LNCAP (cell line): ENCODE measurements around the gene FMNL1.

Experiments
- CTCF ChIP-seq: fragments of 450-650 bp; IDR thresholded peaks from 2 replicates; pipeline ENCODE4 v1.5.1; 2017; ENCODE audit warnings: mild to moderate bottlenecking

FMNL1 gene

DNA sequence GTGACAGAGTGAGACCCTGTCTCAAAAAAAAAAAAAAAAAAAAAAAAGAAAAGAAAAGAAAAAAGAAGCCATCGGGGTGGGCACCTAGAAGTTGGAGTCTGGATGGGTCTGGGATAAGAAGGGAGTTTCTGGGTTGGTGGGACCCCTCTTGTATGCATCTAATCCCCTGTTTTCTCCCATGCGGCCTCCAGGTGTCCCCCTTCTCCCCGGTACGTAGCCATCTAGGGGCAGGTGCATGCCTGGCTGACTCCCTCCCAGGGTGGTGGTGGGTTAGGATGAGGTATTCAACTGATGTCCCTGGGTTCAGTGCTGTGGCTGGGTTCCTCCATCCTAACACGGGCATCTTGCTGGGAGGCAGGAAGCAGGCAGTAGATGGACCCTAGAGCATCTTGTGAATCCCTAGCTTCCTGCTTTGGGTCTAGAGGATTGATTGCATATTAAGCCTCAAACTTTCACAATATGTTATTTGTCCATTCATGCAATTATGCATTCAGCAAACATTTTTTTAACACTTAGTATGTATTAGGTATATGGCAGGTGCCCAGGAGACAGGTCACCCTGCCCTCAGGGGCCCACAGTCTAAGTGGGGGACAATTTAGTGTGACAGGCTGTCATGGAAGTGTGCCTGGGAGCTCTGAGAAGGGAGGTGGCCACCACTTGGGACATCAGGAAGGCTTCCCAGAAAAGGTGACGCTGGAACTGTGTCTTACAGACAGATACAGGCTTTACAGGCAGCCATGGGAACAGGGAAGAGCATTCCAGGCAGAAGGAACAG is 13.1 kb downstream of the FMNL1 start:
- TF ChIP-seq CTCF, result peak; percentile 29; the same call in 1 of the 2 replicates

DNA sequence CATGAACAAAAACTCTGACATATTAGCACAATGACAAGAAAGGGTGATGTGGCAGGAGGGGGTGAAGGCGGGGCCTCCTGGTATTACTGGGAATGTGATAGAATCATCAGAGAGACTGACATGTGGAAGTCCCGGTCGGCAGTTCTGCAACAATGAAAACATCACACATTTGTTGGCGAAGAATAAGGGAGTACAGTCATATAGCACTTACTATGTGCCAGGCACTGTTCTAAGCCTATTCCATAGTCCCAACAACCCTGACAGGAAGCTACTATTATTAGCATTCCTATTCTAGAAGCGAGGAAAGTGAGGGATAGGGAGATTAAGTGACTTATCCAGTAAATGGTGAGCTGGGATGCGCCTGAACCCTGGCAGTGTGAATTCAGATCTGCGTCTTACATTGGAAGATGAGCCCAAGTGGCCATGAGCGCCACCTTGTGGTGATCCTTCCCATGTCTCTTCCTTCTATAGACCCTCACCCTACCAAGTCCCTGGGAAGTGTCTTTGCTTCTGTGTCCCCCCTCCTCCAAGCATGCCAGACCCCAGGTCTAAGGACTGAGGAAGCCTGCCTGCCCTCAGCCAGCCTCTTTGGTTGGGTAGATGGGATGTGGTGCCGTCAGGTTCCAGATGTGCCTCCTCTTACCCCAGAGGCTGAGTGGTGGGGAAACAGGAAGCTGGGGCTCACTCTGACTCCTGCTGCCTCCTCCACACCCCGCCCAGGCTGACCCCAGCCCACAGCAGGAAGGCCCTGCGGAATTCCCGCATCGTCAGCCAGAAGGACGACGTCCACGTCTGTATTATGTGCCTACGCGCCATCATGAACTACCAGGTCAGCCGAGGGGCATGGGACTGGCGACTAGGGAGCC is 14.0 kb downstream of the FMNL1 start:
- TF ChIP-seq CTCF, result peak; percentile 92

GRCh38 chr17:45236282-45236606 is 14.6 kb downstream of the FMNL1 start:
- TF ChIP-seq CTCF, result no peak

GRCh38 chr17:45237686-45238085 is 16.0 kb downstream of the FMNL1 start:
- no peak for TF ChIP-seq CTCF

DNA sequence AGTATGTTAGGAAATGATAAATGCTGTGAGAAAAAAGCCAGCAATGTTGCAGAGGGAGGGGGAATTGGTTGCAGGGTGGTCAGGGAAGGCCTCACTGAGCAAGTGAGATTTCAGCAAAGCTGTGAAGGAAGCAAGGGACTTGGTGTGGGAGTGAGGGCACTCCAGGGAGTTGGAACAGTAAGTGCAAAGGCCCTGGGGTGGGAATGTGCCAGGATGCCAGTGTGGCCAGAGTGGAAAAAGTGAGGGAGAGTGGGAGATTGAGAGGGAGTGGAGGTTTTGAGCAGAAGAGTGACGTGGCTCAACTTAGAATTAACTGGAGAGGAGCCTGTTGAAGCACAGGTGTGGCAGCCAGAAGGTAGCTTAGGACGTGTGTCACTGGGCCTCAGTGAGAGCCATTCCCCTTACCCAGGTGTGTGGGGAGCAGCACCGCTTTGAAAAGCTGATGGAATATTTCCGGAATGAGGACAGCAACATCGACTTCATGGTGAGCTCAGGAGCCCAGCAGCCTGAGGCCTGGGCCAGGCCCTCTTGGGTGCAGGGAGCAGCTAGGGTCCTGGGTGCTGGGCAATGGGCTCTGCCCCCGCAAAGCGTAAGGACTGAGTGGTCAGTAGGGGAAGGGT is 16.6 kb downstream of the FMNL1 start:
- no peak for TF ChIP-seq CTCF

GRCh38 chr17:45240905-45241327 is 19.2 kb downstream of the FMNL1 start:
- no peak for TF ChIP-seq CTCF

- no peak for TF ChIP-seq CTCF
Measured at GRCh38 chr17:45241328-45242028, 19.8 kb downstream of the FMNL1 start.
